Ecto neural progenitor cell (in vitro differentiated cells): ENCODE data around the gene SLC49A4.

ENCODE experiments used
- DNase-seq: peaks from one replicate; pipeline ENCODE4 v3.0.0-alpha.2; 2018; ENCODE audit warnings: low spot score

Gene SLC49A4

GRCh38 chr3:122859021-122859805, 64.3 kb downstream of the SLC49A4 start:
- DNase-seq, result no peak

- no peak for DNase-seq
Measured at GRCh38 chr3:122862381-122862780, 67.5 kb downstream of the SLC49A4 start.

- no peak for DNase-seq
Measured at GRCh38 chr3:122864498-122864897, 69.6 kb downstream of the SLC49A4 start.

GRCh38 chr3:122868322-122868721, 73.5 kb downstream of the SLC49A4 start:
- DNase-seq, result no peak

GRCh38 chr3:122873741-122874515, 79.1 kb downstream of the SLC49A4 start:
- no peak for DNase-seq

GRCh38 chr3:122875547-122876127, 80.8 kb downstream of the SLC49A4 start:
- no peak for DNase-seq

- DNase-seq, result no peak
Measured at GRCh38 chr3:122880173-122880572, 85.3 kb downstream of the SLC49A4 start.

GRCh38 chr3:122880624-122881023, 85.8 kb downstream of the SLC49A4 start:
- DNase-seq, result no peak

GRCh38 chr3:122882361-122882947, 87.6 kb downstream of the SLC49A4 start:
- no peak for DNase-seq

GRCh38 chr3:122886251-122886650, 91.4 kb downstream of the SLC49A4 start:
- DNase-seq, result no peak

- no peak for DNase-seq
Measured at GRCh38 chr3:122886946-122887345, 92.1 kb downstream of the SLC49A4 start.

GRCh38 chr3:122890077-122890719, 95.3 kb downstream of the SLC49A4 start:
- peak; percentile 61 for DNase-seq

- no peak for DNase-seq
Measured at GRCh38 chr3:122890720-122891220, 95.9 kb downstream of the SLC49A4 start.

GRCh38 chr3:122892118-122892960, 97.5 kb downstream of the SLC49A4 start:
- DNase-seq, result no peak

- no peak for DNase-seq
Measured at GRCh38 chr3:122893282-122893681, 98.4 kb downstream of the SLC49A4 start.

- no peak for DNase-seq
Measured at GRCh38 chr3:122893754-122894668, 99.1 kb downstream of the SLC49A4 start.

- DNase-seq, result no peak
Measured at GRCh38 chr3:122898298-122898697, 103.4 kb downstream of the SLC49A4 start.

GRCh38 chr3:122902326-122902725, 107.5 kb downstream of the SLC49A4 start:
- no peak for DNase-seq

- DNase-seq, result no peak
Measured at GRCh38 chr3:122903171-122903570, 108.3 kb downstream of the SLC49A4 start.

- DNase-seq, result peak; percentile 27
Measured at GRCh38 chr3:122907471-122907870, 112.6 kb downstream of the SLC49A4 start.
